Measurements from ENCODE around the gene MME.

MME gene

GRCh38 chr3:155227141-155227540 lies 147.0 kb downstream of the MME start:
- H3K36me3 ChIP-seq (ENCODE audit: insufficient read depth): no peaks in the 10 kb centered on the region
- H3K27me3 ChIP-seq (ENCODE audit: insufficient read depth, low read depth): no peaks in the 10 kb centered on the region
- H3K4me2 ChIP-seq: no peak overlapping the region
- H3K79me2 ChIP-seq (ENCODE audit: insufficient read depth, low read depth): no peaks in the 10 kb centered on the region
- no peak overlapping the region for H3K9ac ChIP-seq
- no peak for TF ChIP-seq CTCF (conservative IDR thresholded peaks at IDR 0.05; ENCODE audit: low read depth, low read length)
- no peak overlapping the region for H3K4me3 ChIP-seq (IDR thresholded peaks at IDR 0.05; ENCODE audit: insufficient read depth, low read depth, low read length)
- no peak overlapping the region for H3K27ac ChIP-seq
- peaks cover 26% of the 10 kb centered on the region for H3K4me1 ChIP-seq (ENCODE audit: low read depth, poor library complexity, severe bottlenecking)
- no peak overlapping the region for H2AFZ ChIP-seq (ENCODE audit: low read depth)
- H4K20me1 ChIP-seq (ENCODE audit: insufficient read depth): no peaks in the 10 kb centered on the region

GRCh38 chr3:155228676-155229075 lies 148.6 kb downstream of the MME start:
- no peaks in the 10 kb centered on the region for H3K79me2 ChIP-seq (ENCODE audit: insufficient read depth, low read depth)
- no peak overlapping the region for H2AFZ ChIP-seq (ENCODE audit: low read depth)
- no peaks in the 10 kb centered on the region for H3K27me3 ChIP-seq (ENCODE audit: insufficient read depth, low read depth)
- peaks cover 42% of the 10 kb centered on the region for H3K4me1 ChIP-seq (ENCODE audit: low read depth, poor library complexity, severe bottlenecking)
- H3K9ac ChIP-seq: no peak overlapping the region
- H3K36me3 ChIP-seq (ENCODE audit: insufficient read depth): no peaks in the 10 kb centered on the region
- no peak for TF ChIP-seq CTCF (conservative IDR thresholded peaks at IDR 0.05; ENCODE audit: low read depth, low read length)
- H3K4me3 ChIP-seq (IDR thresholded peaks at IDR 0.05; ENCODE audit: insufficient read depth, low read depth, low read length): no peak overlapping the region
- no peaks in the 10 kb centered on the region for H4K20me1 ChIP-seq (ENCODE audit: insufficient read depth)
- H3K4me2 ChIP-seq: no peak overlapping the region
- H3K27ac ChIP-seq: no peak overlapping the region

- Histone ChIP-seq H3K4me3 (IDR thresholded peaks at IDR 0.05; ENCODE audit: insufficient read depth, low read depth, low read length) (no peak overlapping the region), H3K9ac (no peak overlapping the region), H3K27me3 (ENCODE audit: insufficient read depth, low read depth) (no peaks in the 10 kb centered on the region), H3K27ac (no peak overlapping the region), H3K4me1 (ENCODE audit: low read depth, poor library complexity, severe bottlenecking) (peaks cover 46% of the 10 kb centered on the region), H2AFZ (ENCODE audit: low read depth) (no peak overlapping the region), H3K79me2 (ENCODE audit: insufficient read depth, low read depth) (no peaks in the 10 kb centered on the region), H4K20me1 (ENCODE audit: insufficient read depth) (no peaks in the 10 kb centered on the region), H3K36me3 (ENCODE audit: insufficient read depth) (no peaks in the 10 kb centered on the region), H3K4me2 (no peak overlapping the region)
- TF ChIP-seq CTCF (conservative IDR thresholded peaks at IDR 0.05; ENCODE audit: low read depth, low read length): no peak
Measured at GRCh38 chr3:155229086-155229485, 149.0 kb downstream of the MME start.

- Histone ChIP-seq H2AFZ (ENCODE audit: low read depth) (no peak overlapping the region), H4K20me1 (ENCODE audit: insufficient read depth) (no peaks in the 10 kb centered on the region), H3K27me3 (ENCODE audit: insufficient read depth, low read depth) (no peaks in the 10 kb centered on the region), H3K4me1 (ENCODE audit: low read depth, poor library complexity, severe bottlenecking) (peaks cover 49% of the 10 kb centered on the region), H3K79me2 (ENCODE audit: insufficient read depth, low read depth) (no peaks in the 10 kb centered on the region), H3K36me3 (ENCODE audit: insufficient read depth) (no peaks in the 10 kb centered on the region), H3K4me3 (IDR thresholded peaks at IDR 0.05; ENCODE audit: insufficient read depth, low read depth, low read length) (no peak overlapping the region), H3K4me2 (no peak overlapping the region), H3K9ac (no peak overlapping the region), H3K27ac (no peak overlapping the region)
- TF ChIP-seq CTCF (conservative IDR thresholded peaks at IDR 0.05; ENCODE audit: low read depth, low read length): no peak
Measured at GRCh38 chr3:155230382-155230781, 150.3 kb downstream of the MME start.

Data from KMS-11 (cell line).